Measurements from ENCODE around the gene RAPGEF2.

GRCh38 chr4:159163521-159163920 is 60.6 kb downstream of the RAPGEF2 start:
- TF ChIP-seq POLR2AphosphoS5 (IDR thresholded peaks at IDR 0.05) = no peak
- no peak for TF ChIP-seq POLR2A (IDR thresholded peaks at IDR 0.05)
- no peak for TF ChIP-seq CTCF (IDR thresholded peaks at IDR 0.05)

Data from breast epithelium (tissue), 3 donors.